HepG2 (cell line): ENCODE measurements around the gene MFSD11. TPM values are rescaled to one million over a fixed set of nuclear protein-coding genes. Genes with fewer than 3 reads are reported as not detected.

ENCODE experiments used
- ATAD3A ChIP-seq: sonication (generic); formaldehyde crosslinking; IDR thresholded peaks from 2 replicates; pipeline ENCODE4 v1.4.0; 2020; ENCODE audit warnings: missing genetic modification reagents
- CC2D1A ChIP-seq: sonication (generic); formaldehyde crosslinking; IDR thresholded peaks from 2 replicates; pipeline ENCODE4 v1.8.1; 2023; ENCODE audit warnings: mild to moderate bottlenecking, missing genetic modification reagents
- FUBP1 ChIP-seq: sonication (generic); formaldehyde crosslinking; IDR thresholded peaks from 2 replicates; pipeline ENCODE4 v1.5.1; 2020; ENCODE audit warnings: missing genetic modification reagents, mild to moderate bottlenecking, borderline replicate concordance
- HNRNPLL ChIP-seq: fragments of 200-400 bp; formaldehyde crosslinking; IDR thresholded peaks from 2 replicates; pipeline ENCODE4 v1.6.1; 2017; ENCODE audit warnings: mild to moderate bottlenecking, low read depth, low read length; ENCODE audit not compliant: poor library complexity, severe bottlenecking
- HOXD1 ChIP-seq: sonication (generic); formaldehyde crosslinking; IDR thresholded peaks from 2 replicates; pipeline ENCODE4 v1.5.0; 2020; ENCODE audit warnings: missing genetic modification reagents
- KLF16 ChIP-seq, 2 experiments: sonication (generic) in 1 of 2; formaldehyde crosslinking in 1 of 2; IDR thresholded peaks; 2 replicates each; pipeline versions ENCODE4 v1.6.1 to v1.8.0; 2016 to 2023; ENCODE audit warnings: missing genetic modification reagents in 2 of 2, missing compliant biosample characterization in 1 of 2
- MYPOP ChIP-seq: sonication (generic); formaldehyde crosslinking; IDR thresholded peaks from 2 replicates; pipeline ENCODE4 v1.8.1; 2023; ENCODE audit warnings: mild to moderate bottlenecking, moderate library complexity, missing genetic modification reagents
- NFYB ChIP-seq: sonication (generic); formaldehyde crosslinking; IDR thresholded peaks from 2 replicates; pipeline ENCODE4 v1.4.0; 2020; ENCODE audit warnings: missing genetic modification reagents
- PBX3 ChIP-seq: sonication (generic); formaldehyde crosslinking; IDR thresholded peaks from 2 replicates; pipeline ENCODE4 v1.8.1; 2023; ENCODE audit warnings: missing genetic modification reagents, inconsistent platforms, borderline replicate concordance
- RBFOX2 ChIP-seq: fragments of 200-400 bp; formaldehyde crosslinking; IDR thresholded peaks from 2 replicates; pipeline ENCODE4 v1.6.1; 2017; ENCODE audit warnings: low read depth, mild to moderate bottlenecking, low read length
- SETDB1 ChIP-seq: sonication (generic); formaldehyde crosslinking; IDR thresholded peaks from 2 replicates; pipeline ENCODE4 v1.5.1; 2020; ENCODE audit warnings: missing genetic modification reagents, mild to moderate bottlenecking, borderline replicate concordance
- SPEN ChIP-seq: sonication (generic); formaldehyde crosslinking; IDR thresholded peaks from 2 replicates; pipeline ENCODE4 v1.5.1; 2020; ENCODE audit warnings: low read depth, mild to moderate bottlenecking, missing genetic modification reagents
- ZBTB38 ChIP-seq: sonication (generic); formaldehyde crosslinking; IDR thresholded peaks from 2 replicates; pipeline ENCODE4 v1.5.1; 2020; ENCODE audit warnings: mild to moderate bottlenecking, missing genetic modification reagents
- ZNF142 ChIP-seq: sonication (generic); formaldehyde crosslinking; IDR thresholded peaks from 2 replicates; pipeline ENCODE4 v1.4.0; 2020; ENCODE audit warnings: missing genetic modification reagents
- ZNF274 ChIP-seq: sonication (generic); formaldehyde crosslinking; IDR thresholded peaks from 2 replicates; pipeline ENCODE4 v1.5.1; 2020; ENCODE audit warnings: mild to moderate bottlenecking, missing genetic modification reagents
- ZNF350 ChIP-seq: sonication (generic); formaldehyde crosslinking; IDR thresholded peaks from 2 replicates; pipeline ENCODE4 v1.4.0; 2020; ENCODE audit warnings: mild to moderate bottlenecking, low read depth, missing genetic modification reagents, borderline replicate concordance
- ZNF749 ChIP-seq: sonication (generic); formaldehyde crosslinking; IDR thresholded peaks from 2 replicates; pipeline ENCODE4 v1.8.0; 2022; ENCODE audit warnings: mild to moderate bottlenecking, missing genetic modification reagents, moderate library complexity, borderline replicate concordance
- ZNF768 ChIP-seq: sonication (generic); formaldehyde crosslinking; IDR thresholded peaks from 2 replicates; pipeline ENCODE4 v1.4.0; 2020; ENCODE audit warnings: missing genetic modification reagents
- ZNF777 ChIP-seq: sonication (generic); formaldehyde crosslinking; IDR thresholded peaks from 2 replicates; pipeline ENCODE4 v1.4.0; 2020; ENCODE audit warnings: missing genetic modification reagents
- ZNF782 ChIP-seq: sonication (generic); formaldehyde crosslinking; IDR thresholded peaks from 2 replicates; pipeline ENCODE4 v1.4.0; 2020; ENCODE audit warnings: missing genetic modification reagents, mild to moderate bottlenecking, borderline replicate concordance
- polyA plus RNA-seq, 8 experiments: library from polyadenylated mRNA; depleted of rRNA in 3 of 8; stranded (reverse) in 7 of 8; unstranded in 1 of 8; fragments of >200 nt; fragmentation: Illumina TruSeq in 4 of 8; extraction: Trizol in 4 of 8; gene quantifications; 2 replicates each; pipeline versions ENCODE4 v1.2.1 to v1.2.3, GENCODE V29; 2011 to 2016; ENCODE audit warnings: low read depth in 4 of 8, missing spikeins in 1 of 8, mixed read lengths in 1 of 8; ENCODE audit not compliant: insufficient read depth in 1 of 8
- total RNA-seq, 5 experiments: library from RNA; depleted of rRNA; stranded (reverse); fragments of >200 nt; fragmentation: Illumina TruSeq; extraction: Trizol; gene quantifications; 2 replicates each; pipeline ENCODE4 v1.2.3, GENCODE V29; 2016; ENCODE audit warnings: low read depth in 1 of 5

The MFSD11 gene
- total and polyA plus RNA-seq, 2 of the 13 experiments (the other 11 are each of a cell fraction or from before 2014, with no cell fraction given) = 26.1 to 36.3 TPM

- TF ChIP-seq MYPOP (peak; percentile 84), ZNF782 (CRISPR knock-in tag) (no peak), CC2D1A (CRISPR knock-in tag) (no peak), KLF16 (CRISPR knock-in tag; IDR thresholded peaks at IDR 0.05) (peak in 1 of 2 experiments; percentile 88; a peak in 2 of 4 replicates), ZBTB38 (CRISPR knock-in tag) (no peak; the same call in 1 of the 2 replicates), SETDB1 (CRISPR knock-in tag) (no peak), NFYB (CRISPR knock-in tag) (peak; percentile 93), PBX3 (CRISPR knock-in tag) (no peak), RBFOX2 (peak; percentile 91), ZNF749 (CRISPR knock-in tag) (peak; percentile 47; the same call in 1 of the 2 replicates), ZNF142 (no peak), ZNF777 (CRISPR knock-in tag) (no peak), ZNF350 (CRISPR knock-in tag) (no peak), ZNF768 (CRISPR knock-in tag) (peak; percentile 73; the same call in 1 of the 2 replicates), ZNF274 (CRISPR knock-in tag) (no peak), HOXD1 (peak; percentile 33; the same call in 1 of the 2 replicates), FUBP1 (CRISPR knock-in tag) (no peak), ATAD3A (CRISPR knock-in tag) (no peak), HNRNPLL (peak; percentile 99), SPEN (CRISPR knock-in tag) (peak; percentile 69; the same call in 1 of the 2 replicates)
Observed at GRCh38 chr17:76726231-76726775, 11.6 kb upstream of the MFSD11 start, which contains the start of gene JMJD6 (continued).
